H1 (cell line): ENCODE measurements around the gene UFSP1. TPM values are rescaled to one million over a fixed set of nuclear protein-coding genes. Genes with fewer than 3 reads are reported as not detected.

Experiments used
- BACH1 ChIP-seq: IDR thresholded peaks from 2 replicates; pipeline ENCODE4 v1.6.1; 2012; ENCODE audit warnings: low read length, improper control_type of control experiment
- EZH2 ChIP-seq: fragments of 200-600 bp; sonication (generic); IDR thresholded peaks from 2 replicates; pipeline ENCODE4 v1.7.1; 2012; ENCODE audit warnings: low read depth, mild to moderate bottlenecking, moderate library complexity, low read length, inconsistent platforms; ENCODE audit not compliant: severe bottlenecking
- NRF1 ChIP-seq: IDR thresholded peaks from 2 replicates; pipeline ENCODE4 v1.6.1; 2011; ENCODE audit warnings: mild to moderate bottlenecking, low read depth, low read length, improper control_type of control experiment
- POLR2A ChIP-seq, 2 experiments: IDR thresholded peaks; 1 replicate in 1 of 2; 2 replicates in 1 of 2; pipeline ENCODE4 v1.6.1; 2011; ENCODE audit warnings: low read depth in 2 of 2, low read length in 2 of 2, mild to moderate bottlenecking in 2 of 2; ENCODE audit errors: control extremely low read depth in 1 of 2
- RNF2 ChIP-seq: fragments of 200-900, 300-1000 bp; sonication (generic); IDR thresholded peaks from 2 replicates; pipeline ENCODE4 v1.7.1; 2016; ENCODE audit warnings: borderline replicate concordance, low read depth, mild to moderate bottlenecking, antibody characterized with exemption, low read length; ENCODE audit not compliant: poor library complexity, severe bottlenecking; ENCODE audit errors: missing control alignments
- SIX5 ChIP-seq: IDR thresholded peaks from 2 replicates; pipeline ENCODE4 v1.6.1; 2011; ENCODE audit warnings: mild to moderate bottlenecking, low read depth, low read length
- SP1 ChIP-seq: IDR thresholded peaks from 2 replicates; pipeline ENCODE4 v1.6.1; 2011; ENCODE audit warnings: low read depth, low read length
- polyA plus RNA-seq, 7 experiments: library from polyadenylated mRNA; depleted of rRNA in 3 of 7; stranded (reverse) in 5 of 7; unstranded in 2 of 7; fragments of >200 nt in 5 of 7; fragments of 200-250 nt in 2 of 7; gene quantifications; 1 replicate in 5 of 7; 2 replicates in 1 of 7; 4 replicates in 1 of 7; pipeline versions ENCODE4 v1.2.1 to v1.2.3, GENCODE V29; 2011 to 2013; ENCODE audit warnings: missing spikeins in 2 of 7, mixed read lengths in 2 of 7
- total RNA-seq: library from RNA; stranded (reverse); fragmentation: NEBNext Ultra II Directional; extraction: Animal tissue kit (Norgen Biotek cat#: 25700); gene quantifications from 2 replicates; pipeline ENCODE4 v1.2.1, GENCODE V29; 2021

The UFSP1 gene
- total and polyA plus RNA-seq, 2 of the 8 experiments (the other 6 are each of a cell fraction or from before 2014, with no cell fraction given): 1.6 to 4.3 TPM

- 0 out of 2 replicates have a peak, but pooled peaks have one; percentile 15 for TF ChIP-seq SP1
- TF ChIP-seq RNF2: no peak
- peak; percentile 57; the same call in 1 of the 2 replicates for TF ChIP-seq BACH1
- no peak for TF ChIP-seq EZH2
- TF ChIP-seq NRF1: no peak
- no peak for TF ChIP-seq SIX5
- TF ChIP-seq POLR2A (IDR thresholded peaks at IDR 0.05; ENCODE audit: control extremely low read depth in 1 of 2, low read depth in 2 of 2, low read length in 2 of 2): peak in 1 of 2 experiments; percentile 73; a peak in 2 of 3 replicates
These were observed 22.3 kb downstream of the UFSP1 start, which contains the start of gene TRIP6 (continued) for GRCh38 chr7:100867040-100867775.
